Gastrocnemius medialis (tissue), 4 donors: ENCODE data around the gene TRIM66.

Experiments
- POLR2A ChIP-seq, 2 donors: fragments of 450-650 bp; IDR thresholded peaks; one replicate each; pipeline ENCODE4 v1.6.1; 2017; ENCODE audit warnings: antibody characterized with exemption in 2 of 2, mild to moderate bottlenecking in 2 of 2, moderate library complexity in 2 of 2
- TF ChIP-seq, protein P1 (sequence below), 5 experiments: fragments of 450-650 bp in 3 of 5; fragments of 200-600 bp in 2 of 5; sonication (generic) in 2 of 5; IDR thresholded peaks in 4 of 5; conservative IDR thresholded peaks in 1 of 5; 1 replicate in 4 of 5; 2 replicates in 1 of 5; pipeline ENCODE4 v1.5.1; 2016 to 2019; ENCODE audit warnings: antibody characterized with exemption in 5 of 5, mild to moderate bottlenecking in 3 of 5, moderate library complexity in 3 of 5

GRCh38 chr11:8601376-8602133 lies 80.9 kb downstream of the TRIM66 start:
- TF ChIP-seq, protein P1, sequence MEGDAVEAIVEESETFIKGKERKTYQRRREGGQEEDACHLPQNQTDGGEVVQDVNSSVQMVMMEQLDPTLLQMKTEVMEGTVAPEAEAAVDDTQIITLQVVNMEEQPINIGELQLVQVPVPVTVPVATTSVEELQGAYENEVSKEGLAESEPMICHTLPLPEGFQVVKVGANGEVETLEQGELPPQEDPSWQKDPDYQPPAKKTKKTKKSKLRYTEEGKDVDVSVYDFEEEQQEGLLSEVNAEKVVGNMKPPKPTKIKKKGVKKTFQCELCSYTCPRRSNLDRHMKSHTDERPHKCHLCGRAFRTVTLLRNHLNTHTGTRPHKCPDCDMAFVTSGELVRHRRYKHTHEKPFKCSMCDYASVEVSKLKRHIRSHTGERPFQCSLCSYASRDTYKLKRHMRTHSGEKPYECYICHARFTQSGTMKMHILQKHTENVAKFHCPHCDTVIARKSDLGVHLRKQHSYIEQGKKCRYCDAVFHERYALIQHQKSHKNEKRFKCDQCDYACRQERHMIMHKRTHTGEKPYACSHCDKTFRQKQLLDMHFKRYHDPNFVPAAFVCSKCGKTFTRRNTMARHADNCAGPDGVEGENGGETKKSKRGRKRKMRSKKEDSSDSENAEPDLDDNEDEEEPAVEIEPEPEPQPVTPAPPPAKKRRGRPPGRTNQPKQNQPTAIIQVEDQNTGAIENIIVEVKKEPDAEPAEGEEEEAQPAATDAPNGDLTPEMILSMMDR (IDR thresholded peaks at IDR 0.05 in 4 of 5, conservative IDR thresholded peaks at IDR 0.05 in 1 of 5): no peak
- no peak for TF ChIP-seq POLR2A (IDR thresholded peaks at IDR 0.05)
